HEK293 (cell line): ENCODE data around the gene PSD4.

ENCODE experiments used
- BCL11B ChIP-seq: fragments of 450-650 bp; formaldehyde crosslinking; IDR thresholded peaks from 2 replicates; pipeline ENCODE4 v1.5.1; 2016; ENCODE audit warnings: low read depth, missing biosample characterization, missing genetic modification characterization
- KLF1 ChIP-seq: fragments of 450-650 bp; formaldehyde crosslinking; IDR thresholded peaks from 2 replicates; pipeline ENCODE4 v1.5.1; 2016; ENCODE audit warnings: missing biosample characterization, missing genetic modification characterization
- ZBTB7A ChIP-seq: fragments of 450-650 bp; formaldehyde crosslinking; IDR thresholded peaks from 2 replicates; pipeline ENCODE4 v1.5.1; 2016; ENCODE audit warnings: low read depth, missing biosample characterization, missing genetic modification characterization
- ZNF133 ChIP-seq: fragments of 450-650 bp; formaldehyde crosslinking; IDR thresholded peaks from 2 replicates; pipeline ENCODE4 v1.5.1; 2016; ENCODE audit warnings: missing biosample characterization, missing genetic modification characterization
- ZNF175 ChIP-seq: fragments of 450-650 bp; formaldehyde crosslinking; IDR thresholded peaks from 2 replicates; pipeline ENCODE4 v1.5.1; 2016; ENCODE audit warnings: missing biosample characterization, missing genetic modification characterization
- ZNF324 ChIP-seq: fragments of 450-650 bp; formaldehyde crosslinking; IDR thresholded peaks from 2 replicates; pipeline ENCODE4 v1.5.1; 2016; ENCODE audit warnings: missing biosample characterization, missing genetic modification characterization
- ZNF335 ChIP-seq: fragments of 450-650 bp; formaldehyde crosslinking; conservative IDR thresholded peaks from 2 replicates; pipeline ENCODE4 v1.5.1; 2016; ENCODE audit warnings: missing biosample characterization, missing genetic modification characterization
- ZNF664 ChIP-seq: fragments of 450-650 bp; formaldehyde crosslinking; IDR thresholded peaks from 2 replicates; pipeline ENCODE4 v1.5.1; 2016; ENCODE audit warnings: missing biosample characterization, missing genetic modification characterization
- ZNF837 ChIP-seq: fragments of 450-650 bp; formaldehyde crosslinking; IDR thresholded peaks from 2 replicates; pipeline ENCODE4 v1.5.1; 2016; ENCODE audit warnings: missing biosample characterization, missing genetic modification characterization
- ZSCAN23 ChIP-seq: fragments of 450-650 bp; formaldehyde crosslinking; IDR thresholded peaks from 2 replicates; pipeline ENCODE4 v1.5.1; 2016; ENCODE audit warnings: missing biosample characterization, missing genetic modification characterization
- TF ChIP-seq, protein P1 (sequence below): fragments of 450-650 bp; formaldehyde crosslinking; IDR thresholded peaks from 2 replicates; pipeline ENCODE4 v1.5.1; 2017; ENCODE audit warnings: missing biosample characterization, mild to moderate bottlenecking, missing genetic modification characterization, moderate library complexity
- TF ChIP-seq, protein P2 (sequence below): fragments of 450-650 bp; formaldehyde crosslinking; IDR thresholded peaks from 2 replicates; pipeline ENCODE4 v1.5.1; 2016; ENCODE audit warnings: missing biosample characterization, missing genetic modification characterization

DNA sequence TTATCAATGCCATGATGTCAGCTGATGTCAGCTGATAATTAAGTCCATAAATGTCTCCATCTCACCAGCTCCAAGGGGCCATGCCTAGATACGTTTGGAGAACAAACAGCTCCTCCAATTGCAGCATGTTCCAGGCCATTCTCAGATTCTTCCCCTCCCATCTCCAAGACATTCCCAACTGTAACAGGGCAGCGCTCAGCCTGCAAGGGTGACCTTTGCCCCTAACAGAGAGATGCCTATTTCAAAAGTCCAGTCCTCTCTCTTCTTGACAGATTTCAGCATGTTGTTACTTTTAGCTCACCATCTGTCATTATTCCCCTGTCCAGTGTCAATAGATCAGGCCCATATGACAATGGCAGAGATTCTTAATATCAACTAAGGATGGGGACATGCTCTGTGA lies 9.9 kb downstream of the PSD4 start:
- TF ChIP-seq, protein P1, sequence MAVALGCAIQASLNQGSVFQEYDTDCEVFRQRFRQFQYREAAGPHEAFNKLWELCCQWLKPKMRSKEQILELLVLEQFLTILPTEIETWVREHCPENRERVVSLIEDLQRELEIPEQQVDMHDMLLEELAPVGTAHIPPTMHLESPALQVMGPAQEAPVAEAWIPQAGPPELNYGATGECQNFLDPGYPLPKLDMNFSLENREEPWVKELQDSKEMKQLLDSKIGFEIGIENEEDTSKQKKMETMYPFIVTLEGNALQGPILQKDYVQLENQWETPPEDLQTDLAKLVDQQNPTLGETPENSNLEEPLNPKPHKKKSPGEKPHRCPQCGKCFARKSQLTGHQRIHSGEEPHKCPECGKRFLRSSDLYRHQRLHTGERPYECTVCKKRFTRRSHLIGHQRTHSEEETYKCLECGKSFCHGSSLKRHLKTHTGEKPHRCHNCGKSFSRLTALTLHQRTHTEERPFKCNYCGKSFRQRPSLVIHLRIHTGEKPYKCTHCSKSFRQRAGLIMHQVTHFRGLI = no peak
- TF ChIP-seq ZNF175 (tag by site-specific recombination) (no peak), ZNF324 (no peak), ZSCAN23 (tag by site-specific recombination) (no peak), ZNF837 (tag by site-specific recombination) (no peak), ZNF664 (no peak), ZNF133 (no peak), BCL11B (no peak), ZBTB7A (tag by site-specific recombination) (no peak), ZNF335 (tag by site-specific recombination) (no peak), KLF1 (no peak)
- TF ChIP-seq, protein P2, sequence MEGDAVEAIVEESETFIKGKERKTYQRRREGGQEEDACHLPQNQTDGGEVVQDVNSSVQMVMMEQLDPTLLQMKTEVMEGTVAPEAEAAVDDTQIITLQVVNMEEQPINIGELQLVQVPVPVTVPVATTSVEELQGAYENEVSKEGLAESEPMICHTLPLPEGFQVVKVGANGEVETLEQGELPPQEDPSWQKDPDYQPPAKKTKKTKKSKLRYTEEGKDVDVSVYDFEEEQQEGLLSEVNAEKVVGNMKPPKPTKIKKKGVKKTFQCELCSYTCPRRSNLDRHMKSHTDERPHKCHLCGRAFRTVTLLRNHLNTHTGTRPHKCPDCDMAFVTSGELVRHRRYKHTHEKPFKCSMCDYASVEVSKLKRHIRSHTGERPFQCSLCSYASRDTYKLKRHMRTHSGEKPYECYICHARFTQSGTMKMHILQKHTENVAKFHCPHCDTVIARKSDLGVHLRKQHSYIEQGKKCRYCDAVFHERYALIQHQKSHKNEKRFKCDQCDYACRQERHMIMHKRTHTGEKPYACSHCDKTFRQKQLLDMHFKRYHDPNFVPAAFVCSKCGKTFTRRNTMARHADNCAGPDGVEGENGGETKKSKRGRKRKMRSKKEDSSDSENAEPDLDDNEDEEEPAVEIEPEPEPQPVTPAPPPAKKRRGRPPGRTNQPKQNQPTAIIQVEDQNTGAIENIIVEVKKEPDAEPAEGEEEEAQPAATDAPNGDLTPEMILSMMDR (tag by site-specific recombination) = no peak
